Caco-2 (cell line): ENCODE results near the gene AGFG2. TPM values are rescaled to one million over a fixed set of nuclear protein-coding genes. Genes with fewer than 3 reads are reported as not detected.

ENCODE experiments used
- BruUV-seq: library from RNA; stranded (reverse); fragments of 400-500 nt; replicated peaks from 2 replicates; lab custom pipeline; 2021; lab: Mats Ljungman, UMichigan
- CTCF ChIA-PET: fragments of 300-600 bp; sonication (Branson Sonifier 250); formaldehyde crosslinking; loops from one replicate; lab custom pipeline; 2022; ENCODE audit warnings: antibody characterized with exemption; lab: Charles Lee
- POLR2A ChIA-PET: fragments of 300-600 bp; sonication (Branson Sonifier 250); formaldehyde crosslinking; loops from one replicate; lab custom pipeline; 2022; ENCODE audit warnings: antibody characterized with exemption; lab: Charles Lee
- DNase-seq, 2 experiments: peaks; one replicate each; pipeline versions ENCODE4 v3.0.0 to v3.0.0-alpha.2; 2020 to 2022
- H3K27me3 ChIP-seq: replicated peaks from 2 replicates; pipeline ENCODE4 v1.6.0; 2011; ENCODE audit warnings: low read length; ENCODE audit not compliant: control insufficient read depth, insufficient read depth
- H3K36me3 ChIP-seq: 2 replicates; pipeline ENCODE4 v1.5.1; 2011; ENCODE audit warnings: low read length; ENCODE audit not compliant: control insufficient read depth, insufficient read depth
- H3K4me1 ChIP-seq: fragments of 250-450 bp; sonication (Bioruptor Pico); 2 replicates; pipeline ENCODE4 v1.5.1; 2020; ENCODE audit warnings: mild to moderate bottlenecking
- H3K4me3 ChIP-seq: 2 replicates; pipeline ENCODE4 v1.5.1; 2011; ENCODE audit warnings: low read depth, mild to moderate bottlenecking, control low read depth, low read length
- H3K9me3 ChIP-seq: fragments of 250-450 bp; sonication (Bioruptor Pico); 2 replicates; pipeline ENCODE4 v1.5.1; 2020; ENCODE audit warnings: mild to moderate bottlenecking, moderate library complexity
- H3K27ac Mint-ChIP-seq: one replicate; pipeline ENCODE4 v1.8.0; 2022; ENCODE audit warnings: mixed read lengths; ENCODE audit not compliant: unreplicated experiment
- H3K27me3 Mint-ChIP-seq: one replicate; pipeline ENCODE4 v1.8.0; 2022; ENCODE audit warnings: mixed read lengths; ENCODE audit not compliant: insufficient read depth, unreplicated experiment
- H3K36me3 Mint-ChIP-seq: one replicate; pipeline ENCODE4 v1.8.0; 2022; ENCODE audit warnings: mild to moderate bottlenecking, mixed read lengths; ENCODE audit not compliant: insufficient read depth, unreplicated experiment
- H3K4me1 Mint-ChIP-seq: one replicate; pipeline ENCODE4 v1.8.0; 2022; ENCODE audit warnings: low read depth, mixed read lengths; ENCODE audit not compliant: unreplicated experiment
- H3K4me3 Mint-ChIP-seq: one replicate; pipeline ENCODE4 v1.8.0; 2022; ENCODE audit warnings: mild to moderate bottlenecking, moderate library complexity, mixed read lengths; ENCODE audit not compliant: unreplicated experiment
- H3K9me3 Mint-ChIP-seq: one replicate; pipeline ENCODE4 v1.8.0; 2022; ENCODE audit warnings: mixed read lengths; ENCODE audit not compliant: unreplicated experiment
- intact Hi-C: fragments of 100-400 bp; cut with micrococcal nuclease; formaldehyde crosslinking; loops from one replicate; pipeline ENCODE4 v1.10.0; 2022; ENCODE audit not compliant: unreplicated experiment
- total RNA-seq: library from RNA; stranded (reverse); gene quantifications from 2 replicates; pipeline ENCODE4 v1.2.3, GENCODE V29; 2022
- TF ChIP-seq, protein P1 (sequence below), 2 experiments: fragments of 200-600 bp in 1 of 2; IDR thresholded peaks; 1 replicate in 1 of 2; 2 replicates in 1 of 2; pipeline versions ENCODE4 v1.5.1 to v1.8.0; 2011 to 2022; ENCODE audit warnings: antibody characterized with exemption in 1 of 2, control low read depth in 1 of 2, inconsistent platforms in 1 of 2, low read depth in 1 of 2, low read length in 1 of 2, mild to moderate bottlenecking in 1 of 2, moderate library complexity in 1 of 2; ENCODE audit not compliant: insufficient read depth in 1 of 2, severe bottlenecking in 1 of 2, unreplicated experiment in 1 of 2

The AGFG2 gene
- total RNA-seq, 1 experiment from 2014 or later: 60.7 TPM

DNA sequence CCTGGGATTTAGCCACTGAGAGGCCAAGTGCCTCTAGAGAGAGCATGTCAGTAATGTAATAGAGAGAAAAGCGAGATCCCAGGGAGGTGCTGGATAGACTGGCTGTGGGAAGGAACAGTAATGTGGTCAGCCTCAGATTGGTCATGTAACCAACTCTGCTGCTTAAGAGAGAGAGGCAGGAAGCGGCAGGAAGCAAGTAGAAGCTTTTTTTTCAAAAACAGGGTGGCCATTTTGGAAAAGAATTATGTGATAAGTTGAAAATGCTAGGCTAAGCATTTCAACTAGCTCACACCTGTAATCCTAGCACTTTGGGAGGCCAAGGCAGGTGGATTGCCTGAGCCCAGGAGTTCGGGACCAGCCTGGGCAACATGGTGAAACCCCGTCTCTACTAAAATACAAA, 59.4 kb downstream of the AGFG2 start:
- H3K4me1 ChIP-seq: peaks cover 12% of the 10 kb centered on the region
- no peaks in the 10 kb centered on the region for H3K27me3 ChIP-seq
- Mint-ChIP-seq H3K4me1 (no peaks in the 10 kb centered on the region), H3K36me3 (peaks cover 6% of the 10 kb centered on the region), H3K4me3 (no peak overlapping the region), H3K27ac (no peak overlapping the region), H3K27me3 (no peaks in the 10 kb centered on the region), H3K9me3 (no peaks in the 10 kb centered on the region)
- BruUV-seq: no TSS peak
- TF ChIP-seq, protein P1, sequence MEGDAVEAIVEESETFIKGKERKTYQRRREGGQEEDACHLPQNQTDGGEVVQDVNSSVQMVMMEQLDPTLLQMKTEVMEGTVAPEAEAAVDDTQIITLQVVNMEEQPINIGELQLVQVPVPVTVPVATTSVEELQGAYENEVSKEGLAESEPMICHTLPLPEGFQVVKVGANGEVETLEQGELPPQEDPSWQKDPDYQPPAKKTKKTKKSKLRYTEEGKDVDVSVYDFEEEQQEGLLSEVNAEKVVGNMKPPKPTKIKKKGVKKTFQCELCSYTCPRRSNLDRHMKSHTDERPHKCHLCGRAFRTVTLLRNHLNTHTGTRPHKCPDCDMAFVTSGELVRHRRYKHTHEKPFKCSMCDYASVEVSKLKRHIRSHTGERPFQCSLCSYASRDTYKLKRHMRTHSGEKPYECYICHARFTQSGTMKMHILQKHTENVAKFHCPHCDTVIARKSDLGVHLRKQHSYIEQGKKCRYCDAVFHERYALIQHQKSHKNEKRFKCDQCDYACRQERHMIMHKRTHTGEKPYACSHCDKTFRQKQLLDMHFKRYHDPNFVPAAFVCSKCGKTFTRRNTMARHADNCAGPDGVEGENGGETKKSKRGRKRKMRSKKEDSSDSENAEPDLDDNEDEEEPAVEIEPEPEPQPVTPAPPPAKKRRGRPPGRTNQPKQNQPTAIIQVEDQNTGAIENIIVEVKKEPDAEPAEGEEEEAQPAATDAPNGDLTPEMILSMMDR (IDR thresholded peaks at IDR 0.05; ENCODE audit: insufficient read depth in 1 of 2, low read depth in 1 of 2, low read length in 1 of 2, severe bottlenecking in 1 of 2, unreplicated experiment in 1 of 2): no peak
- intact Hi-C loops: no loop called here
- ChIA-PET CTCF (no interaction called here), POLR2A (interaction anchor here (0.8 to 1.1 kb wide), 2 partner anchors 12 to 14 kb away, joined by 3 read pairs; partner anchors contain the start of genes FBXO24 and MOSPD3)
- H3K4me3 ChIP-seq: no peak overlapping the region
- DNase-seq: no peak
- H3K9me3 ChIP-seq: no peaks in the 10 kb centered on the region
- no peaks in the 10 kb centered on the region for H3K36me3 ChIP-seq

DNA sequence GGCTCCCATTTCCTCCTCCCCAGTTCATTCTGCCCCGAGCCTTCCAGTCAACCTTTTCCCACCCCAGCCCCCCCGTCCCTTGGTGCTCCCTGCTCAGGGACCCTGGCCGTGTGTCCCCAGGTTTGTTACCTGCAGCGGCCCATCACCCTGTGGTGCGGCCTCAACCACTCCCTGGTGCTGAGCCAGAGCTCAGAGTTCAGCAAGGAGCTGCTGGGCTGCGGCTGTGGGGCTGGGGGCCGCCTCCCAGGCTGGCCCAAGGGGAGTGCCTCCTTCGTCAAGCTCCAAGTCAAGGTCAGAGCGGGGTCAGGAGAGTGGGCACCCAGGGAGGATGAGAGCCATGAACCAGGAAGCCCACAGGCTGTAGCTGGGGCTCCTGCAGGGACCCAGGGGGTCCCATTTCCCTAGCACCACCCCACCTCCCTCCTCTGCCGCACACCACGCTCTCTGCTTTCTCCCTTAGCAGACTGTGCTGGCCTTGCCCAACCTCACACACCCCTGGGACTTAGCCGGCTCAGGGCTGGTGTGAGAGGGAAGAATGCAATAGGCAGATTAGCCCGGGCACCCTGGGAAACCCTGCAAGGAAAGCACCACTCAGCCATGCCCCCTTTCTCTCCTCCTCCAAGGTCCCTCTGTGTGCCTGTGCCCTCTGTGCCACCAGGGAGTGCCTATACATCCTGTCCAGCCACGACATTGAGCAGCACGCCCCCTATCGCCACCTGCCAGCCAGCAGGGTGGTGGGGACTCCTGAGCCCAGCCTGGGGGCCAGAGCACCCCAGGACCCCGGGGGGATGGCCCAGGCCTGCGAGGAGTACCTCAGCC, 61.1 kb downstream of the AGFG2 start:
- Histone ChIP-seq H3K36me3 (no peaks in the 10 kb centered on the region), H3K4me3 (no peak overlapping the region), H3K4me1 (peaks cover 16% of the 10 kb centered on the region), H3K27me3 (no peaks in the 10 kb centered on the region), H3K9me3 (no peaks in the 10 kb centered on the region)
- Mint-ChIP-seq H3K4me1 (no peaks in the 10 kb centered on the region), H3K27ac (no peak overlapping the region), H3K9me3 (no peaks in the 10 kb centered on the region), H3K27me3 (no peaks in the 10 kb centered on the region), H3K36me3 (peaks cover 7% of the 10 kb centered on the region), H3K4me3 (no peak overlapping the region)
- no TSS peak for BruUV-seq
- ChIA-PET CTCF (interaction anchor here (0.8 kb wide), 1 partner anchor 14 kb away, joined by 6 read pairs; the partner anchor contains the start of gene FBXO24), POLR2A (interaction anchor here (0.6 kb wide), 1 partner anchor 12 kb away, joined by 3 read pairs; the partner anchor contains the start of gene MOSPD3)
- intact Hi-C loops: no loop called here
- no peak for DNase-seq
- TF ChIP-seq, protein P1 (IDR thresholded peaks at IDR 0.05; ENCODE audit: insufficient read depth in 1 of 2, low read depth in 1 of 2, low read length in 1 of 2, severe bottlenecking in 1 of 2, unreplicated experiment in 1 of 2): no peak

DNA sequence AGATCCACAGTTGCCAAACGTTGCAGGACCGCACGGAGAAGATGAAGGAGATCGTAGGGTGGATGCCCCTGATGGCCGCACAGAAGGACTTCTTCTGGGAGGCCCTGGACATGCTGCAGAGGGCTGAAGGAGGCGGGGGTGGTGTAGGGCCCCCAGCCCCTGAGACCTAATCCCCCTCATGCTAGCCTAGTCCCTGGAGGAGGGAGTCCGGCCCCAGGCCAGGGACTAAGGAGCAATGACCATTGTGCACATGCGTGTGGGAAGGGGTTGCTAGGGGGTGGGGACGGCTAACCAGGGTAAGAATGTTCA, 61.7 kb downstream of the AGFG2 start:
- POLR2A ChIA-PET: no interaction called here
- CTCF ChIA-PET: interaction anchor here (0.5 kb wide), 1 partner anchor 41 kb away, joined by 3 read pairs; no protein-coding TSS in a partner anchor
- no peaks in the 10 kb centered on the region for H3K36me3 ChIP-seq
- H3K4me1 ChIP-seq: peaks cover 16% of the 10 kb centered on the region
- no peak overlapping the region for H3K27ac Mint-ChIP-seq
- H3K4me1 Mint-ChIP-seq: no peaks in the 10 kb centered on the region
- TF ChIP-seq, protein P1 (IDR thresholded peaks at IDR 0.05; ENCODE audit: insufficient read depth in 1 of 2, low read depth in 1 of 2, low read length in 1 of 2, severe bottlenecking in 1 of 2, unreplicated experiment in 1 of 2): no peak
- no peaks in the 10 kb centered on the region for H3K9me3 Mint-ChIP-seq
- H3K4me3 ChIP-seq: no peak overlapping the region
- no TSS peak for BruUV-seq
- DNase-seq: no peak
- H3K9me3 ChIP-seq: no peaks in the 10 kb centered on the region
- H3K4me3 Mint-ChIP-seq: no peak overlapping the region
- H3K36me3 Mint-ChIP-seq: peaks cover 12% of the 10 kb centered on the region
- no peaks in the 10 kb centered on the region for H3K27me3 Mint-ChIP-seq
- intact Hi-C loops: no loop called here
- H3K27me3 ChIP-seq: no peaks in the 10 kb centered on the region
